Measurements from ENCODE around the gene CAMK2A. TPM values are rescaled to one million over a fixed set of nuclear protein-coding genes. Genes with fewer than 3 reads are reported as not detected.

Gene CAMK2A
- total RNA-seq, 1 donor from 2014 or later, result not detected

- no peak for DNase-seq (ENCODE audit: extremely low read depth, low read depth, low spot score)
Measured at GRCh38 chr5:150302301-150303069, 12.9 kb upstream of the CAMK2A start, which contains the start of gene ARSI. Gene ARSI, minus strand, starts transcription at chr5:150302905. Its CDS starts 532 bp downstream, at chr5:150302373.

GRCh38 chr5:150301901-150302300, 12.3 kb upstream of the CAMK2A start:
- DNase-seq (ENCODE audit: extremely low read depth, low read depth, low spot score), result no peak

- no peak for DNase-seq (ENCODE audit: extremely low read depth, low read depth, low spot score)
Measured at GRCh38 chr5:150301170-150301505, 11.6 kb upstream of the CAMK2A start.

- no peak for DNase-seq (ENCODE audit: extremely low read depth, low read depth, low spot score)
Measured at GRCh38 chr5:150300496-150301169, 11.1 kb upstream of the CAMK2A start.

- DNase-seq (ENCODE audit: extremely low read depth, low read depth, low spot score), result no peak
Measured at GRCh38 chr5:150299571-150300327, 10.2 kb upstream of the CAMK2A start.

GRCh38 chr5:150298701-150299451, 9.3 kb upstream of the CAMK2A start:
- DNase-seq (ENCODE audit: extremely low read depth, low read depth, low spot score), result no peak

- no peak for DNase-seq (ENCODE audit: extremely low read depth, low read depth, low spot score)
Measured at GRCh38 chr5:150297934-150298595, 8.5 kb upstream of the CAMK2A start.

- DNase-seq (ENCODE audit: extremely low read depth, low read depth, low spot score), result no peak
Measured at GRCh38 chr5:150297236-150297890, 7.8 kb upstream of the CAMK2A start.

- DNase-seq (ENCODE audit: extremely low read depth, low read depth, low spot score), result no peak
Measured at GRCh38 chr5:150296496-150296895, 6.9 kb upstream of the CAMK2A start.

- DNase-seq (ENCODE audit: extremely low read depth, low read depth, low spot score), result no peak
Measured at GRCh38 chr5:150295741-150296486, 6.3 kb upstream of the CAMK2A start.

- no peak for DNase-seq (ENCODE audit: extremely low read depth, low read depth, low spot score)
Measured at GRCh38 chr5:150295172-150295634, 5.6 kb upstream of the CAMK2A start.

- no peak for DNase-seq (ENCODE audit: extremely low read depth, low read depth, low spot score)
Measured at GRCh38 chr5:150294551-150295071, 5.0 kb upstream of the CAMK2A start.

- no peak for DNase-seq (ENCODE audit: extremely low read depth, low read depth, low spot score)
Measured at GRCh38 chr5:150293091-150293941, 3.7 kb upstream of the CAMK2A start.

GRCh38 chr5:150291388-150292385, 2.1 kb upstream of the CAMK2A start:
- DNase-seq (ENCODE audit: extremely low read depth, low read depth, low spot score), result no peak

- no peak for DNase-seq (ENCODE audit: extremely low read depth, low read depth, low spot score)
Measured at GRCh38 chr5:150288791-150289190, 782 bp downstream of the CAMK2A start.

- no peak for DNase-seq (ENCODE audit: extremely low read depth, low read depth, low spot score)
Measured at GRCh38 chr5:150288361-150288760, 1.2 kb downstream of the CAMK2A start.

GRCh38 chr5:150286820-150287219, 2.8 kb downstream of the CAMK2A start:
- no peak for DNase-seq (ENCODE audit: extremely low read depth, low read depth, low spot score)
